Adipose tissue (tissue), 3 donors: ENCODE results near the gene CEP170. TPM values are rescaled to one million over a fixed set of nuclear protein-coding genes. Genes with fewer than 3 reads are reported as not detected.
"Not testable (repeated sequence)": the region's sequence is repeated elsewhere in the genome, so short reads cannot be mapped to it uniquely, and the experiment has no call there.

Experiments used
- H3K27ac ChIP-seq: one replicate; pipeline ENCODE4 v1.5.1; 2013; ENCODE audit warnings: low read depth, low read length
- WGBS, 3 donors: extraction: QIAGEN DNeasy Blood & Tissue Kit; methylation state at CpG; one replicate each; pipeline ENCODE4 v1.1.7; 2013; 5-methylcytosine and 5-hydroxymethylcytosine counted together
- polyA plus RNA-seq, 3 donors: library from polyadenylated mRNA; stranded (reverse); fragments of 200-250 nt; gene quantifications; one replicate each; pipeline ENCODE4 v1.2.3, GENCODE V29; 2013
- donor health status: healthy with polysubstance abuse.
- donor health status: Bipolar disorder and iron deficiency.
- donor health status: healthy.

CEP170 gene
- polyA plus RNA-seq, 3 donors: 2.7 to 19.5 (median 14.0) TPM

DNA sequence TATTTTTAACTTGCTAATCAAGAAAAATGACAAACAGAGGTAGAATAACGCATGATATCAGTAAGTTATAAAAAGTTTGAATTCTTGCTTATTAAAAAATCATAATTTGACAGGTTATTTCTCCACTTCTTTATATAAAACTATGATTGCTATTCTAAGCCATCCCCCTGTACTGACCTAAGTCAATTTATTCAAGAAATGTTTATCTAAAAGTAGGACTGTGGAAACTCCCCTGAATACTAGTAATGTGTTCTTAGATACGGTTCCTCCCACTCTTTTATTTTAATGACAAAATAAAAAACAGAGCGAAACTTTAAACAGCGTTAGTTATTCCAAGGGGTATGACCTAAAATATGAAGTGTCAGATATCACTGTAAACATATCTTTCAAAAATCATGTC, 51.9 kb downstream of the CEP170 start:
- not testable (repeated sequence) for H3K27ac ChIP-seq
- 69 to 83% (median 71%) methylated on average over 4 of the region's 4 CpGs for WGBS, 3 donors

DNA sequence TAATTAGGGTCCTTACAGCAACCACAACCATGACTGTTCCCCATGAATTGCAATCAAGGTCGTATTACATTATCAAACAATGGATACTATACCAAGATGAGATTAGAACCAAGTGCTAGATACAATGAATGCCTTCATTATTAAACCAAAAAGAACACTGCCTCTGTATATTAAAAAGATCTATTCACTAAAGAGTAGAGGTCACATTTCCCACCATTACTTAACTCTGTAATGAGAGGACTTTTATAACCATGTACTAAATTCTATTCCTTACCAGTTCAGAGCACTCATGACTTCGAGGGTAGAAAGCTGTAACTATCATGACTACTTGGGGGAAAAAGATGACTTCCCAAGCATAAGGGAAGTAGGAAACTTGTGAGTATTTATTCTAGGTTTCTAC, 53.8 kb downstream of the CEP170 start:
- WGBS, 3 donors: 84 to 89% (median 87%) methylated on average over 2 of the region's 2 CpGs
- H3K27ac ChIP-seq: not testable (repeated sequence)

DNA sequence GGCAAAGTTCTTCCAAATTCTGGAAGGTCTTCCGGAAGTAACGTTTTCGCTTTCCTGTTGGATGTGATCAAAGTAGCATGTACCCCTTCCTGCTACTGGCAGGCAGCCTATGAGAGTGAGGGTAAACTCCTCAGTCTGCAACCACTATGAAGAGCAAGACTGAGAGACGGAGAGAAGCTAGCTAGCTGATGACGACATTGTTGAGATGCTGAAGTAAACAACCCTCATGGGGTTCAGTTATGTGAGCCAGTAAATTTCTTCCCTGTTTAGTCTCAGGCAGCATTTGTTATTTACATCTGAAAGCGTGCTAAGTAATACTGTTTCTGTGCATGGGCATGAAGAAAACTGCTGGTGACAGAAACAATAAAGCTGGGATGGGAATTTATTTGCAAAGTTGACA, 57.6 kb downstream of the CEP170 start:
- WGBS, 3 donors: 86 to 92% (median 87%) methylated on average over 4 to 6 of the region's 6 CpGs
- not testable (repeated sequence) for H3K27ac ChIP-seq

DNA sequence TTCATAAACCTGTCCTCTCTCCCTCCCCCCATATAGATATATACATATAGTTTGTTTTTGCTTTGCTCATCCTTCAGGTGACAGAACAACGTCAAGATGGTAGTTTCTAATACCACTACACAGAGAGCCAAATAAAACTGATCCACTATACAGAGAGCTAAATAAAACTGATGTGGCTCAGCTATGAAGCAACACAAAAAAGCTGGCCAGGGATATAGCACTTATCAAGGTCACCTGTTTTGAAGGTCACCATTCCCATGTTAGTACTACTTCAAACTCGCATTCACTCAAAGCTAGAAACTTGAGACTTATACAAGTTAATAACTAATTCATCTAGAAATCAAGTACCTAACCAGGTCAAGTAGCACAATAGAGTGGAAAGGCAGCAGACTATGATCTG, 61.8 kb downstream of the CEP170 start:
- H3K27ac ChIP-seq: not testable (repeated sequence)
- WGBS, 3 donors: 23 to 91% (median 78%) methylated on average over 1 of the region's 2 CpGs

DNA sequence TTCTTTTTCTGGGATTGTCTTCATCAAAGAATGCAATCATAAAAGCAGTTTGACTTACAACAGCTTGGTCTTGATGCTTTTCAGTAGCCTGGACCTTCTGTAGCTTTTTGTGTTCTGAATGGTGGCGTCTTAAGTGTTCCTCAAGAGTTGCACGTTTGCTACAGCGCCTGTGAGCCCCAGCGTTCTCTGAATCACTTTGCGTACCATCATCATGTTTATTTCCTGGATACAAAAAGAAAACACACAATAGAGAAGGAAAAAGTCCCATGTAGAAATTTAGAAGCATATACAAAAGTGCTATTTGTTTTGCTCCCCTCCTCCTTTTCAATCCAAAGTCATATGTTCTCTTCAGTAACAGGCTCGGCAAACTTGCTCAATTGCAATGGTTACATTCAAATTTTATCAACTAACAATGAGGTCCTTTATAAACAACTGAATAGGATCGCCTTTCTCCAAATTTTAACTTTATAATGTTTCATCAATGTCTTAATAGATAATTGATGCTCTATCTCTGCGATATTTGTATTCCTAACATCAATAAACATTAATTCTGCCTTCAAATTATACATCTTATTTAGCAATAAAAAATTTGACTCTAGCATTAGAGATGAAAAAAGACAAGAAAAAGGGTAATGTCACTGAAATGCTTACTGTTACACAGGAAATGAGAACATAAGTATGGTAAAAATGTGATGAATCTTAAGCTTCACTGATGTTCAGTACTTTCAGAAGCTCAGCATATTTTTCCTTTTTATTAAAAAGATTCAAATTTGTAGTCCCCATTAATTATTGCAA, 68.7 kb downstream of the CEP170 start:
- 96 to 99% (median 98%) methylated on average over 8 of the region's 8 CpGs for WGBS, 3 donors
- H3K27ac ChIP-seq: not testable (repeated sequence)

DNA sequence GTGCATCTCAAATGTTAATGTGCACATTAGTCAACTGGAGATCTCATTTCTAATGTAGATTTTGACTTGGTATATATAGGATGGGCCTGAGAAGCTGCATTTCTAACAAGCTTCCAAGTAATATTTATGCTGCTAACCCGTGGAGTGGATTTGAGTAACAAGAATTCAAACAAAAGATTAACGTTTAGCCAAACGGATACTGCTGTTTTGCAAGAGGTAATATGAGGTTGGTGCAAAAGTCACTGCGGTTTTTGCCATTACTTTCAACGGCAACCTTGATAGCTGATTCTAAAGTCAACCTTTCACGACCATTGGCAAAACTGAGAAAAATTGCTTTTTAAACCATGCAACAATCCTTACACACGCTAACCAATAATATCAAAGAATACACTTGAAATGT, 70.3 kb downstream of the CEP170 start:
- WGBS, 3 donors: 86 to 94% (median 94%) methylated on average over 7 of the region's 7 CpGs
- H3K27ac ChIP-seq: not testable (repeated sequence)

DNA sequence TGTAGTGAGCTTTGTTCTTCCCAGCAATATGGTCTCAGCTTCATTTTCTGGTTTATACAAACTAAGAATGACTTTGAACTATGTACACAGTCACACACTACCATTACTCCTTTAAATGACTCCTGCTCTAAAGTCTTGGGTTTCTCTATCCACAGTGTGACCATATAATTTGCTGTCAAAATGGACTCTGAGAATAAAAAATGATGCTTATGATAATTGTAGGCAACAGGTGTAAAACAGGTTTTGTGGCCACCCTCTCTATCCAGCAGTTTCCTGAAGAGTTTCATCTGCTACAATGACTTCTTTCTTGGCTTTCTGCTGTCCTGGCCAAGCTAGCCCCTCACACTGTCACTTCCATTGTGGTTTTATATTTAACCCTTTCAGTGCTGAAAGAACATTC, 71.4 kb downstream of the CEP170 start:
- H3K27ac ChIP-seq: not testable (repeated sequence)

DNA sequence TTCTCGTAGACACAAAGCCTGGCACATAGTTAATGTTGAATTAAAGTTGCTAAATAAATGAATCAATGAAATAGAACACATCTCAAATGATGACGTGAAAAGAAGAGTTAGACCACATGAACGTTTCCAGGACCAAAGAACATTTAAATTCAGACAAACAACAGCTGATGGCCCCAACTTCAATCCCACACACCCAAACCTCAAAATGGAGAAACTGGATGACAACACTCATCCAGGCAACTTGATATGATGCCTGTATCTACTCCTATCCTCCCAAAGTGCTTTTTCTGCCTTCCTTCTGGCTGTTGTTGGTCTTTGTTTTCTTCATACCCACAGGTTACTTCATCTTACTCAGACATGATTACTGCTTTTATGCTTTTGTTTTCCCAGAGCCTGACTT, 71.9 kb downstream of the CEP170 start:
- not testable (repeated sequence) for H3K27ac ChIP-seq
- WGBS, 3 donors: 88 to 97% (median 91%) methylated on average over 3 of the region's 3 CpGs

DNA sequence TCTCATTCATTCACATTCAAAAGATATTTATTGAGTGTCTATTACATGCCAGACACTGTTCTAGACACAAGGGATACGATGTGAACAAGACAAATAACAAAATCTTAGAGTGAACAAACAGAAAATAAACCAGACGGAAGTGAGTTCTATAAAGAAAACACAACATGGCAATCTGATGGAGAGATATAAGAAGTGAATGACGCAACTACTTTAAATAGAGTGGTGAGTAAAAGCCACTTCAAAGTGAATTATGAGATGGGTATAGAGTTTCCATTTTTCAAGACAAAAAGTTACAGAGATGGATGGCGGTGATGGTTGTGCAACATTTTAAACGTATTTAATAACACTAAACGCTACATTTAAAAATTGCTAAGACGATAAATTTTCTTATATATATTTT, 75.4 kb downstream of the CEP170 start:
- H3K27ac ChIP-seq: no peak overlapping the region
- WGBS, 3 donors: 76 to 88% (median 80%) methylated on average over 7 of the region's 7 CpGs

DNA sequence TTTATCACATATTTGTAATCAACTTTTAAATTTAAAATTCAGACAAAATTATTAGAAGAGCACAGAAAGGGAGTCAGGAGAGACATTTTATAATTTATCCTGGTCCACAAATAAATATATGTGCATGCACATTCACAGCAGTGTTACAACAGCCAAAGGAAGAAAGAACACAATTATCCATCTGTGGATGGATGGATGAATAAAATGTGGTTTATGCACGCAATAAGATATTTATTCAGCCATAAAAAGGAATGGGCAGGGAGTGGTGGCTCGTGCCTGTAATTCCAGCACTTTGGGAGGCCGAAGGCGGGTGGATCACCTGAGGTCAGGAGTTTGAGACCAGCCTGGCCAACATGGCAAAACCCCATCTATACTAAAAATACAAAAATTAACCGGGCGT, 77.3 kb downstream of the CEP170 start:
- 95 to 97% (median 96%) methylated on average over 6 of the region's 6 CpGs for WGBS, 3 donors
- not testable (repeated sequence) for H3K27ac ChIP-seq

DNA sequence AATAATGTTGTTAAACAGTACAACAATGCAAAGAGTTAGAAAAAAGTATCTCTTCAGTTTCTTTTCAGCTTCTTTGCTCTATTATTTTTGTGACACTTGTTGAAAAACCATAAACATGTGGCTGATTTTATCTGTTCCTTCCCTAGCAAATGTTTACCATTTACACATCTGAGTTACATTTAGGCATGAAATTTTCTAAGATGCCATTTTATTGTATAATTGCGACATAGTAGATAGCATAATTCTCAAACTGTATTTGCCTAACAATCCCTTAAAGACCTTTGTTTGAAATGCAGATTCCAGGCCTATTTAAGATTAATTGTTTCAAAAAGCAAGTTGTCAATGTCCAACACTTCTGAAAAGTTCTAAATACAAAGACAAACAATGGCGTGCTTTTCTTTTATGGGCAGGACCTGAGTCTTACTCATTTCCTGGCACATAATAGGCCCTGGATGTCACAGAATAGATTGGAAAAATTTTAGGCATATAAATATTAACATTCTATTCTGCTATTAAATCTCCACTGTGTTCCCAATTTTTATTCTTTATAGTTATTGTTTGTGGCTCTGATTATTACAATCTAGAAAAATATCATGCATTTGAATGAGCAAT, 81.2 kb downstream of the CEP170 start:
- 82 to 95% (median 88%) methylated on average over 2 of the region's 2 CpGs for WGBS, 3 donors
- H3K27ac ChIP-seq: not testable (repeated sequence)

DNA sequence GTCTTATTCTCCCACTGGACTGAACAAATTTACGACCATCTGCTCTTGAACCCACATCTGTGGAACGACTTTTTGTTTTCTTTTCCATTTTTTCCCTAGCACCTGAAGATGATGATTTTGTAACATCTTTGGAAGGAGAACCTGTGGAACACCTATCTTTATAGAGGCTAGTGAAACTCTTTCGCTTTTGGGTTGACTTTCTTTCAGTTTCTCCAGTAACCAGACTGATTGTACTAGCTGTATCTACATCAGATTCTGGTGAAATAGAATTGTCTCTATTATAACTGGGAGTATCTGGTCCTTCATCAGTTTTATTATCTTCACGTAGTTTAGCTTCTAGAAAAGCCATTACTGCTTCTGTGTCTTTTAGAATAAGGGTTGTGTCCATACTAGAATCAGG, 90.2 kb downstream of the CEP170 start:
- 84 to 96% (median 94%) methylated on average over 3 of the region's 4 CpGs for WGBS, 3 donors
- not testable (repeated sequence) for H3K27ac ChIP-seq

DNA sequence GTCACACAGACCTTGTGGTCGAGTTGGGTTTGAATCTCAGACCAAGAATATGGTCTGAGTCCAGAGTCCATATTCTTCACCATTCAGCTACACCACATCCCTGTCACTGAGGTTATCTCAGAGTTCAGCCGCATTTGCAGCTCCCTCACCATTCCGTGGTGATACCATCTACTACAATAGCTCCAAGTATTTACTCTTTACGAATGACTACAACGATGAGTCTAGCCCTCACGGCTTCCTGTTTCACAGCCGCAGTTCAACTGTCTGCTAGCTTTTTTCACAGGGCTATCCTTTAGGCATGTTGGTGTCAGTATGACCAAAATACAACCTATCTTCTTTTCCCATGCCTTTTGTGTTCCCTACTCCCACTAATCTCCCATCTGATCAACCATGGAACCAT, 104.2 kb downstream of the CEP170 start:
- 81 to 93% (median 92%) methylated on average over 7 of the region's 7 CpGs for WGBS, 3 donors
- H3K27ac ChIP-seq: not testable (repeated sequence)

DNA sequence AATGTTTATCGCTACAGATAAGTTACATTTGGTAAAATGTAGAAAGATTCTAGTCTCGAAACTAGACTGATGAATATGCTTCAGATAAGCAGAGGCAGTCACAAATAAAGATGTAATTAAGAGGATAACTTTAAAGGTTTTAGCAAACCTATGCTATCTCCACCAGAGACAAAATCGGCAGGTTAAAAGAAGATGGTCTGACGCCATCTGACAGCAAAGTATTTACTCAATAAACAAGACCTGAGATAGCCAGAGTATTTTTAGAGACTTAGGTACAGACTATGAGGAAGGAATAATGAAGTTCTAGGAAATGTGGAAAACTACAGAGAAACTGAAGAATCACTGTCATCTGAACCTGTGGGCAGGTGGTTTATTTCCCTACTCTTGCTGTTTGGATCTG, 106.0 kb downstream of the CEP170 start:
- H3K27ac ChIP-seq: not testable (repeated sequence)
- WGBS, 3 donors: 65 to 96% (median 92%) methylated on average over 4 of the region's 4 CpGs

DNA sequence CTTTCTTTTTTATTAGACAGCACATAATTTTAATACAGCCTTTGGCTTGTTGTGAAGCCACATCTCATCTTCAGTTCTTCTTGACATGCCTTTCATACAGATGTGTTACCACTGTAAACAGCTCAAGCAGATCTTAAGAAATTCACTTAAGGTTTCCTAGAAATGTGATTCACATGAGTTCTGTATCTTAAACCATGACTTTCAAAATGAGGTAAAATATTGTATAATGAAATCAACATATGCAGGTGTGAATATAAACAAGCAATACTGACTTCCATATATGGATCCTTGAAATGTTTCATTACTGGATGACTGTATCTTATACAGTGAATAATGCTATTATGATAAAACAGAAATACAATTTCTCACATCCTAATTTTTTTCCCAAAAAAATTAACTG, 107.7 kb downstream of the CEP170 start:
- not testable (repeated sequence) for H3K27ac ChIP-seq

DNA sequence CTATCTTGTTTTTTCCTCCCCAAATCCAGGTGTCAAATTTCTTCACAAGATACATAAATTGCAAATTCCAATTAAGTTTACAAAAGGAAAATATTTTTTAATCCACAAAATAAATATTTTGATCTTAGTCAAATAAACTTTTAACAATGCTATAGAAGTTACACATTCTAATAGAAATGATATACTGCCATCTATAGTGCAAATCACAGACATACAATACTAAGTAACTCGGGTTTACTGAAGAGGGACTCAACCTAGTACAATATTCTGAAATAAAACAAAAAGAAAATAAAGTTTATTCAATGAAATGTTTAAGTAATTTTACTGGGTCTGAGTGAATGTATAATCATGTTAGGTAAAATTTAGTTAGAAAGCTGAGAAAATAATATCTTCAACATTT, 114.6 kb downstream of the CEP170 start:
- not testable (repeated sequence) for H3K27ac ChIP-seq
- 56 to 80% (median 78%) methylated on average over 1 of the region's 1 CpG for WGBS, 3 donors

DNA sequence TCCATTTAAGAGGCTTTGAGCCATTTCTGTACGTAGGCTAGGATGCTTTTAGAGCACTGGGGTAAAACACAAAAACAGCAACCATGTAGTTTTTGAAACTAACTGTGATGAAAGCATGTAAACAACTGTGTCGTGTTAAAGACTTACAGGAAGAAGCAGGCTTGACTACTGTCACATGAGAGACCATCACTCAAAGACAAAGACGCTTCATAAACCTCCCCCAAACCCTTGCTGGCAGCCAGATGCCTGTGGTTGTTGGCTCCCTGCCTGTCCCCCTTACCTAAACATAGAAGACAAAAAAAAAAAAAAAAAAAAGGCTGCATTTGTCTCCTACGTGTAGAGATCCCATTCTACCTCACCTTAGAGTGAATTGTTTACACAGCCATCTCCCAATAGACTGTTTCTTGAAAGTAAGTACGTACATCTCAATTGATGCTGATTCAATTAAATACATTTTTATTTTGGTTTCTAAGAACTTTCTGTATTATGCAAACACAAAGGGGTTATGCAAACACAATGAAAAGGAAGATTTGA, 132.1 kb downstream of the CEP170 start:
- 56 to 76% (median 65%) methylated on average over 5 of the region's 5 CpGs for WGBS, 3 donors
- H3K27ac ChIP-seq: not testable (repeated sequence)

DNA sequence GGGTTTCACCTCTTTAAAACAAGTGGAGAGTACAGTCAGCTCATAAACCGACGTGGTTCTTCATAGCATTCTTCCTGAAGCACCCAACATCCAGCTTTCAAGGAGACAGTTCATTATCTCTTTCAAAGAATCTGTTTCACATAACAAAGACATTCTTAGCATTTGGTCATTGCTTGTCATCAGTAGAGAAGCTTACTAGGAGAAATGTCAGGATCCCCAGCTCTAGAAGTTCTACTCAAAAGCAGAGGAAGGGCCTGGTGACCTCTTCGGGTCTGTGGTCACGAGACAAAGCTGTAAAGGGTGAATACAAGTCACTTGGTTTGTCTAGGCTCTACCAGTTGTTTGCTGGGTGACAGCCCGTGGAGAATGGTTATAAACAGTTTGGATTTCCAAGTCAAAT, 133.1 kb downstream of the CEP170 start:
- H3K27ac ChIP-seq: not testable (repeated sequence)
- 81 to 89% (median 83%) methylated on average over 2 to 3 of the region's 5 CpGs for WGBS, 3 donors

DNA sequence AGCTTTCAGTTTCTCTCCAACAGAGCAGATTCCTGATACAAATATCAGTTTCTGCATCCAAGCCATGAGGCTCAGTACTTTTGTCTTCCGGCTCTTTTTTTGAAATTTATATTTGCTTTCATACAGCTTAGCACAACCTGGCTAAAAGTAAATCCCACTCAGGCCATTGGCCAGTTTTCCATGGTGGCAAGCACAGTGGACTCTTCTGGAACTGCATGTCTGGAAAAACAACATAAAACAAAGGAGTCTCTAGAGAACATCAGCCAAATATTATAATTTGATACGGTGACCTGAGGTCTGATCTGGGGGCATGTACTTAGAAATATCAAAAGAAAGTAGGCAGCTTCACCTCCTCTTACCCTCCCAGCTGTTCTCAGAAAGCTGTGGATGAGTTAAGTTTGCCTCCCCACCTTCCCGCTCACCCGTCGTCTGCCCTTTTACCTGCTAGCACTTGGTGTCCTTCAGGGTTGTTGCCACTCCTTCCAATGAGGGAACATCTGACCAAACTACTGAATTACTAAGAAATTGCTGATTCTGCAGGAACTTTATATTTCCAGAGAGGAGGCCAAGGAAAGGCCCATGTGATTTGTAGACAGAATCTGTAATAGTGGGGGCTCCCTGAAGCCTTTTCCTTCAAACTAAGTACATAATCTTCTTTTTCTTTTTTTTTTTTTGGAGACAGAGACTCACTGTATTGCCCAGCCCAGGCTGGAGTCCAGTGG, 136.3 kb downstream of the CEP170 start:
- not testable (repeated sequence) for H3K27ac ChIP-seq
- WGBS, 3 donors: 75 to 97% (median 88%) methylated on average over 5 of the region's 5 CpGs
